NCI-H1417 (cell line): ENCODE results near the gene UNC13B.

Source experiments
- DNase-seq, 3 experiments: peaks; one replicate each; lab custom pipeline; 2025; lab: John Stamatoyannopoulos, UW

The UNC13B gene

DNA sequence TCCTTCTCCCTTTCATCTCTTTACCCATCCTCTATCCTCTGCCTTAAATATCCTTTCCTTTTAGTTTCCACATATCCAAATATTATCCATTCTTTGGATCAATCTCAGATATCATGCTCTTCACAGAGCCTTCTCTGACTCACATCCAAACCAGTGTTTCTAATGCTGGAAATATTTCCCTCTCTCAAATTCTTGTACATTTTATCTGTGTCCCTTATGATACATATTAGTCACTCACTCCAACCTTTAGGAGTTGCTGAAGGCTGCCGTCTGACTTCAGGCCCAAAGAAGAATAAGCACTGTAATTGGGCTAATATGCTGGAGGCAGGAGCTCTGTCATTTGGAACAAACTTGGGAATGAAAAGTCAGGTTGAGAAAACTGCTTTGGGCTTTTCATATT, 171.7 kb downstream of the UNC13B start:
- DNase-seq = no peak

- DNase-seq = no peak
Observed at GRCh38 chr9:35335164-35335563, 173.4 kb downstream of the UNC13B start.

GRCh38 chr9:35338086-35338485, 176.3 kb downstream of the UNC13B start:
- DNase-seq = no peak

DNA sequence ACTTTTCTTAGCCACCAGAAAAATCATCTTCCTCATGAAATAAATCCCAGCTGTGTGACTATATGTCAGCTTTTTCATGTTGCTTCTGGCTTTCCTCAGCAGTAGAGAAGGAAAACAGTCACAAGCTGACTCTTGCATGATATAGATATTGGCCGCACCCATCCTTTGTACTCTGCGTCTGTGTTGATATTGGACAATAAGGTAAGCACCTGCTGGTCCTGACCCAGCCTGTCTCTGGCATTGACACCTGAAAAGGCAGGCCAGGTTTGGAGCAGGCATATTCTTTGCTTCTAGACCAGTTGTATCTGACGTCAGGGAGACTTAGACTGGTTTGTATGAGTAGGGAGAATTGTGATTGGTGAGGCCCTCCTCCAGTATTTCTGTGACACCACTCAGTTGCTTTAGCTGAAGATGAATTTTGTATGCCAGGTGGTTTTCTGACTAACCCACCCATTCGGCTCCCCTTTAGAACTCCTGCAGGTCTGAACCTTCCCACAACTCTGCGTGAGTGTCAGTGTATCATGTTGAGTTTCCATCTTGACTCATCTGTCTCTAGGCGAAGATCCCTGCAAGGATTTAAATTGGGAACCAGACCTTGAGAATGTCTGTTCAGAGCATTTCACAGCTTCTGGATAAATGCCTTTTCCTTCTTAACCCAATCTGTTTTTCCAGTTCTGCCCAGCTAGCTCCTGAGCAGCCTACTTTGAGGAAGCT, 176.9 kb downstream of the UNC13B start:
- DNase-seq = peak in 1 of 3 experiments; percentile 1

DNA sequence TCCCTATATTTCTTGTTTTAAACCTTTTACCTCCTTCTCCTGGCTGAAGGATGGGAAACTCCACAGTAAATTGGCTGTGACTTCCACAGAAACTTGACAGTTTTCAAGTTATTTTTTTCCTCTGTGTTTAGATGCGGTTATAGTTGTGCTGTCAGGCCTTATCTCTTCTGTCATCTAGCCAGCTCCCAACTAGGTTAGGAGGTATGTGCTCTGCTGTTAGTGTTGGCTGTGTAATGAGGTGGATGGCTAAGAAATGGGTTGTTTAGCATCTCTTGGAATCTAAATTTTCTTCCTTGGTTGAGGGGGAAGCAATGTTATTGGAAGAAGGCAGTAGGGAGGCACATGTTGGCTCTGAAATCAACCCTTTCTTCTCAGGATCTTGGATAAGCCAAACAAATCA, 178.2 kb downstream of the UNC13B start:
- DNase-seq = no peak

DNA sequence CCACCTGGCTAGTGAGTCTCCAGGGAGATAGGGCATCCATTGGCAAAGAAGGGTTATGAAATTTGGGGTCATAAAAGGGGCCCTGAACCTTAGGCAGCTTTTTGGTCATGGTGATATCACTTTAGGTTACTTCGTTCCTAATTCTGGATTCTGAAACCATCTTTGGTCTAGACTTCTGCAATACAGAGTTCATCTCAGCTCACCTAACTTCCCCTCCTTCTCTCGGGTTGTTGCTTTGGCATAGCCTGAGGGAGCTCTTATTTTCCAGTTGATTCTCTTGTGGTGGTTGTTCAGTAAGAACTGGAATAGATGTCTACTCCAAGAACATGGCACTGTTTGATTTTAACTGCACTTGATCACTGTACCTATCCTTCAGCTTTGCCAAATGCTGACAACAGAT, 179.2 kb downstream of the UNC13B start:
- DNase-seq = no peak

- peak in 2 of 3 experiments; percentile 0 to 24 for DNase-seq
Observed at GRCh38 chr9:35341585-35341984, 179.8 kb downstream of the UNC13B start.

DNA sequence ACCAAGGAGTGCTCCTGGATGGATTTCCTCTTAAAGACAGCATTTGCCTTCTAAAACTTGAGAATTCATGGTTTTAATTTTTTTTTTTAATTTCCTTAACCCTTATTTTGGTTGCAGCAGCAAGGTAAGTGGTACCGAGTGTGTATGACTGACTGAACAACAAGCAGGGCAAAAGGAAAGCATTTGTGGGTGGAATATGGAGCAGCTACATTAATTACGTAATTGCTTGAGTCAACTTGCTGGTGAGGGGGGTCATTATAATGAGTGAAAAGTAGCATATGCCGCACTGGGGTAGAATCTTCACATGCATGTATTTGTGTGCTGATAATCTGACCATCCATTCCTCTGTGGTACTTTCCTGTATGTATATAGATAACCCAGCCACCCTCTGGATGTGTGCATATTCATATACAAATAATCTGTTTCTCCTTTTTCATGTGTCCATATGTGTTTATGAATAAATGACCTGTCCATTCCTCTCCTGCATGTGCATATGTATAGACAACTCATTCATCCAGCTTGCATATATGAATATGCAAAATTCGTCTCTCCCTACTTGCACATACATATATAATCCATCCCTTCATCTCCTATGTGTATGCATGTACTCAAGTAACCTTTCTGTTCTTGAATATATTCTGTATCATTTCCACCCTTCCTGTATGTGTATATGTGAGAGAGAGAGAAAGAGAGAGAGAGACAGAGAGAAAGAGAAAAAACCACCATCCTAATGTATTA, 180.6 kb downstream of the UNC13B start:
- no peak for DNase-seq

DNA sequence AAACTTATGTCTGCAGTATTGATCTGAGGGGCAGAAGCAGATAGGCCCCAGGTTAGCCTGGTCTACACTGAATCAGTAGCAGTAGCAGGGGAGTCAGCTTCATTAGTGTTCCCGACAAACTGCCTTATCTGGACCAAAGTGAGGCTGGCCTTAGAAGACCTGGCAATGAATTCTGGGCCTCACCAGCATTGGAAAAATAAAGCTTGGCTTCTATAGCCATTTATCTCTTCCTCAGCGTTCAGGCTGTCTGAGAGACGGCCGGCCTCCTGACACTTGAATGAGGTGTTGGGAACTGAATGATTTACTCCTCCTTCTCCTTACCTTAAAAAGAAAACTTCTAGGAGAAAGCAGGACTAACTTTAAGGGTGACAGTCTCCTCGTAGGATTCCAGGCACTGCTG, 186.3 kb downstream of the UNC13B start:
- DNase-seq = no peak

GRCh38 chr9:35349287-35349990, 187.6 kb downstream of the UNC13B start:
- DNase-seq = no peak

DNA sequence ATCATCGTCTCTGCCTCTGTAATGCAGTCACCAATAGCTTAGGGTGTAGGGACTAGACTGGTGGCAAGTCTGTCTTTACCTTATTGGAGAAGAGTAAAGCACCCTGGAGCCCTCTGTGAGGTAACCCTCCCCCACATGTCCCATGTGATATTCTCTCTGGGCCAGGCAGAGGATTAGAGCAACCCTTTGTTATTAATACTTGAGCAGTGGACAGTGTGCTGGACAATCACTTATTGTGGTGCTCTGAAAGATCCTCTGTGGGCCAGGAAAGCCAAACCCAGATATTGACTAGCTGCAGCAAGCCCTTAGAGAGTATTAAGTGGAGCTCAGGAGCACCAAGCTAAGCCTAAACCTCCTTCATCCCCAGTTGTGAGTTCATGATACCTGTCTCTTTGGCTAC, 188.4 kb downstream of the UNC13B start:
- DNase-seq = no peak

DNA sequence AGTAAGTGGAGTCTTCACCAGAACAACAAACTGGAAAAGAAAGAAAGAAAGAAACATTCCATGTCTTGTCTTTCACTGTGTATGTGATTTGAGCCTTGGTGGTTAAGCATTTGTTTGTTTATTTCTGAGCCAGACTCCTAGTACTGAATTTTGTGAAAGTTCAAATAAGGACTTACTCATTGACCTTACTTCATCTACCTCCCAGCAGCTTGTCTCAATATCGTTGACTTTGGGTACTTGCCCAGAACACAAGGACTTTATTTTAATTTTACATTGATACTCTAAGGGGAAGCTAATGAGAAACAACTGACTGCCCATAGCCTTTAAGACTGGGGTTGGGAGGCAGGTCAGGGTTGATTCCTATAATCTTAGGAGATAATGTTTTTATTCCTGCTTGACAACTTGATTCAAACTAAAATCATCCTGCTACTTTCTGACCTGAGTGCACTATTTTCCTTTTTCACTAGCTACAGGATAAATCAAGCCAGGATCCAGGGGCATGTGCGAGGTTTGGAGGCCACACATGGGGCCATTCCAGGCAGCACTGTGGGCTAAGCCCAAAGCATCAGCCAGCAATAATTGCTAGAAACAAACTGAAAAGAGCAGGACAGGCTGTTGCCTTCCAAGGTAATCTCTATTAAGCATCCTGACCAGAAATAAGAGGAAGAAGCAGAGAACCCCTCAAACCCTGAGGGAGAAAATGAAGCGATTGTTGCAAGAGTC, 189.2 kb downstream of the UNC13B start:
- DNase-seq = no peak

- DNase-seq = peak in 1 of 3 experiments; percentile 24
Observed at GRCh38 chr9:35353731-35354365, 192.0 kb downstream of the UNC13B start.

GRCh38 chr9:35355939-35356338, 194.1 kb downstream of the UNC13B start:
- DNase-seq = no peak

DNA sequence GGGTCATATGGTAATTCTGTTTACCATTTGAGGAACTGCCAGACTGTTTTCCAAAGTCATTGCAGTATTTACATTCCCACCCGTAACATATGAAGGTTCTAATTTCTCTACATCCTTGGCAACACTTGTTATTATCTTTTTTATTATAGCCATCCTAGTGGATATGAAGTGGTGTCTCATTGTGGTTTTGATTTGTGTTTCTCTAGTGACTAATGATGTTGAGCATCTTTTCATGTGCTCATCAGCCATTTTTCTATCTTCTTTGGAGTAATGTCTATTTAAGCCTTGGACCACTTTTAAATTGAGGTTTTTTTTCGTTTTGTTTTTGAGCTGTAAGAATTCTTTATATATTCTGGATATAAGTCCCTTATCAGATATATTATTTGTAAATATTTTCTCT, 195.3 kb downstream of the UNC13B start:
- peak in 2 of 3 experiments; percentile 11 to 29 for DNase-seq

- peak in 2 of 3 experiments; percentile 32 to 44 for DNase-seq
Observed at GRCh38 chr9:35357826-35358225, 196.0 kb downstream of the UNC13B start.

- DNase-seq = no peak
Observed at GRCh38 chr9:35364817-35365585, 203.2 kb downstream of the UNC13B start.

DNA sequence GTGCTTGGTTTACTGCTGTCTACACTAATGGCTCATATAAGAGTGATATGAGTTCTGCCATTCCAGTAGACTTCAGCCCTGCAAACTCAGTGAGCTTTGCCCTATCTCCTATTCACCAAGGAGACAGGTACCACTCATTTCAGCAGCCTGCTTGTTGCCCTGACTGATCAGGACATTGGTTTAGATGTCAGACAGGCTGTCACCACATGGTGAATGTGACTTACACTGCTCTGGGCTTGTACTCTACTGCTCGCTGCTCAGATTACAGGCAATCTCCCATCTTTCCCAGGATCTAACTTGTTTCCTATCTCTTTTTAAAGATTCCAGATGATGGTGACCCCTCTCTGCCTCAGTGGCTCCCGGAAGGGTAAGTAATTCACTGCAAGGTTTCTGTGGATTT, 204.8 kb downstream of the UNC13B start:
- DNase-seq = no peak

DNA sequence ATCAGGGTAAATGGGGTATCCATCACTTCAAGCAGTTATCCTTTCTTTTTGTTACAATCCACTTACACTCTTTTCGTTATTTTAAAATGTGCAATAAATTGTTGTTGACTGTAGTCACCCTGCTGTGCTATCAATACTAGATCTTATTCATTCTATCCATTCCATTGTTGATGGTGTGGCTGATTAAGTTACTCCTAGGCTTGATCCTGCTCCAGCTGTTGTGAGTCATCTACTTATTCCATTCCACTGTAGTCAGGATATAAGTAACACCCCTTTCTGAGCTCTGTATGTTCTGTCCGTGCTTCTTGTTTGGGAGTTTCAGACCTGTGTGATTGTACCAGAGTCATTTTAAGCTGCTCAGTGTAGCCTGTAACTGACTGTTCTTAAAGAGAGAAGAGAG, 205.6 kb downstream of the UNC13B start:
- peak in 1 of 3 experiments; percentile 0 for DNase-seq

DNA sequence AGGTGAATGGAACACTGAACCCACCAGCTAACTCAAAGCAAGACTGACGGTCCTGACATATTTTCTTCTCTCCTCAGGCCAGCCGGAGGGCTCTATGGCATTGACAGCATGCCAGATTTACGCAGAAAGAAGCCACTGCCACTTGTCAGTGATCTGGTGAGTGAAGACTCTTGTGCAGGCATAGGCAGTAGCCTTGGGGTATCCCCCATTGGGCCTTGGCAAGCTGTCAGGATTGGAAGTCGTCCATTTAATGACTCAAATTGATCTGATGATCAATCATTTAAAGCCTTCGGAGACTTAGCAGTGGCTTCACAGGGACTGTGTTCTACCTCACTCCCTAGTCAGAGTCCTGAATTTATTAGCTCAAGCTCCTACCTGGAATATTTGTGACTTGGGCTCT, 208.4 kb downstream of the UNC13B start:
- no peak for DNase-seq

- DNase-seq = no peak
Observed at GRCh38 chr9:35374436-35374835, 212.6 kb downstream of the UNC13B start.
